CD4-positive, alpha-beta T cell treated with Interleukin-17A for 4 hours (primary cell): Measurements from ENCODE around the gene AGXT2.

ENCODE experiments used
- DNase-seq: peaks from one replicate; pipeline ENCODE4 v3.0.0-alpha.2; 2020; ENCODE audit warnings: mixed read lengths

AGXT2 gene

DNA sequence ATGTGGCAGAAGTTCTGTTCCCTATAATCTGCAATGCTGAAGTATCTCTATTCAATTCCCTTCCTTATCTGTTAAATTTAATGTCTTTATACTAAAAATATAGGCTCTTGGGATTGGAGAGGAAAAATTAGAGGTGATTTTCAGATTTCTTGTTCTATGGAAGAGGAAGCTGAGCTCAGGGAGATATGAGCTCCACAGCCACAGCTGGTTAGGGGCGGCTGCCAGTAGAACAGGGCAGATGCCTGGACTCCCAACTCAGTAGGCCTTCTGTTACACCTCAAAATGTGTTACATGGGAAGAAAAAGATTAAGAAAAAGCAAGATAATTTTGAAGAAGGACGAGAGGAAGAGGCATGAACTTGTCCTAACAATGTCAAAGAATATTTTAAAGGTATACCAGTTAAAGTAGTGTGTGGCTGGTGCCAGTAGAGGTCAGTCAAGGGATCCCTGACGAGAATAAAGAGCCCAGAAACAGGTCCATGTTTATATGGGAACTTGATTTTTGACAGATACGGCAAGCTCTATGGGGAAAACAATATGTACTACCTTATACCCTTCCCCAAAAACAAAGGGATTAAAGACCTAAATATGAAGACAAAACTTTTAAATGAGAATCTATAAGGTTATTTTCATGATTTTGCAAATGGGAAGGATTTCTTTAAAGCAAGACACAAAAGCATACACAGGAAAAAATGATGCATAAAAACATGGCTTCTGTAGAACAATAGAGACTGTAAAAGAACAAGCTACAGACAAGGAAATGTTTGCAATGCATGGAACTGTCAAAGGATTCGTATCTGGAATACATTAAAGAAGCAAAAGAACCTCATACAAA lies 89.7 kb downstream of the AGXT2 start:
- peak; percentile 13 for DNase-seq

DNA sequence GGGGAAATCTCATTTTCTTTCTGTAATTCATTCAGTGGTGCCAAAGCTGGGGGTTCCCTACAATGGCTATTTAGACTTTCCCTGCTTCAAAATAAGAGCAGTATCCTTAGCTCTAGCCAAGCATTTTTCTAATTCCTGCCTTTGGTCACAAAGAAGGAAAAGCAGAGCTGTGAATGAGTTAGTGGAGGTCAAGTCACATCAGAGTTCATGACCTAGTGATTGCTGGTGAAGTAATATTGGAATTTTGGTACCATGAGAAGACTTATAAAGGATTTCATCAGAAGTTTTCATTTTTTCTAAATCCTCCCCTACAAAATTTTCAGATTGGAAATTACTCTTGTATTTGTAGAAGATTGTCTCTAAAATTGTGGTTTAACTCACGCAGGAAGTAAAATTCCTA lies 90.4 kb downstream of the AGXT2 start:
- no peak for DNase-seq
